Bronchial epithelial cell (primary cell): ENCODE results near the gene TTLL9. TPM values are rescaled to one million over a fixed set of nuclear protein-coding genes. Genes with fewer than 3 reads are reported as not detected.

Experiments
- DNase-seq: peaks from one replicate; pipeline ENCODE4 v3.0.0-alpha.2; 2010; ENCODE audit warnings: low read depth
- FAIRE-seq: peaks from 2 replicates; lab custom pipeline; 2011; peaks lifted over from hg19 to GRCh38; lab: Jason Lieb, UNC
- H3K27me3 ChIP-seq: 2 replicates; pipeline ENCODE4 v1.5.1; 2011; ENCODE audit warnings: low read length; ENCODE audit not compliant: control insufficient read depth, insufficient read depth
- H3K36me3 ChIP-seq: 2 replicates; pipeline ENCODE4 v1.5.1; 2011; ENCODE audit warnings: low read length; ENCODE audit not compliant: control insufficient read depth, insufficient read depth
- H3K4me3 ChIP-seq: 2 replicates; pipeline ENCODE4 v1.5.1; 2011; ENCODE audit warnings: mild to moderate bottlenecking, low read depth, low read length, control low read depth
- total RNA-seq: library from RNA; depleted of rRNA; stranded (reverse); fragments of >200 nt; gene quantifications from 2 replicates; pipeline ENCODE4 v1.2.1, GENCODE V29; 2014
- TF ChIP-seq, protein P1 (sequence below): IDR thresholded peaks from 2 replicates; pipeline ENCODE4 v1.5.1; 2011; ENCODE audit warnings: mild to moderate bottlenecking, moderate library complexity, low read length, control low read depth, inconsistent platforms; ENCODE audit not compliant: insufficient read depth, severe bottlenecking

Gene TTLL9
- total RNA-seq, 1 donor from 2014 or later: not detected

DNA sequence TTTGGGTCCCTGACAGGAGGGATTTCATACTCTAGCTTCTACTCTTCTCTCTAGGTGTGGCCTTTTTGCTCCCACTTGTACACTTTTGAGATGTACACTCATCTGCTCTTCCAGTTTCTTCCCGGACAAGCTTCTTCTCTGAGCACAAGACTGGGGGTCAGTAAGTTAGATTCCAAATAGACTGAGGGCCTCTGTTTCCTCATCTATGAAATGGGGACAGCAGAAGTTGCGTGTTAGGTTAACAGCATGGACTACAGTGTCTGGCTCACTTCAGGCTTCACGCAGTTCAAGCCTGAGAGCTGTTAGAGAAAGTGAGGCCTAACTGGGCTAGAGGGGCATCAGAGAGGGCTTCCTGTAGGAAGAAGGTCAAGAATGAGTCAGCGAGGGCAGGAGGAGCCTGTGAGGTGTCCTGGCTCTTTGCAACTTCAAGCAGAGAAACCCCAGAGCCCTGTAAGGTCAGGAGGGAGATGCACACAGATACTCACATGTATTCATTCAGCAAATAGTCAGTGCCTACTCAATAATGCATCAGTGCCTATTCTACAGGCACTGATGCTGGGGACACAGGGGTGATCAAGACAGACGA is 118.1 kb downstream of the TTLL9 start:
- peaks cover 2% of the 10 kb centered on the region for H3K27me3 ChIP-seq
- DNase-seq (no peak), FAIRE-seq (no peak)
- H3K36me3 ChIP-seq: no peaks in the 10 kb centered on the region
- TF ChIP-seq, protein P1, sequence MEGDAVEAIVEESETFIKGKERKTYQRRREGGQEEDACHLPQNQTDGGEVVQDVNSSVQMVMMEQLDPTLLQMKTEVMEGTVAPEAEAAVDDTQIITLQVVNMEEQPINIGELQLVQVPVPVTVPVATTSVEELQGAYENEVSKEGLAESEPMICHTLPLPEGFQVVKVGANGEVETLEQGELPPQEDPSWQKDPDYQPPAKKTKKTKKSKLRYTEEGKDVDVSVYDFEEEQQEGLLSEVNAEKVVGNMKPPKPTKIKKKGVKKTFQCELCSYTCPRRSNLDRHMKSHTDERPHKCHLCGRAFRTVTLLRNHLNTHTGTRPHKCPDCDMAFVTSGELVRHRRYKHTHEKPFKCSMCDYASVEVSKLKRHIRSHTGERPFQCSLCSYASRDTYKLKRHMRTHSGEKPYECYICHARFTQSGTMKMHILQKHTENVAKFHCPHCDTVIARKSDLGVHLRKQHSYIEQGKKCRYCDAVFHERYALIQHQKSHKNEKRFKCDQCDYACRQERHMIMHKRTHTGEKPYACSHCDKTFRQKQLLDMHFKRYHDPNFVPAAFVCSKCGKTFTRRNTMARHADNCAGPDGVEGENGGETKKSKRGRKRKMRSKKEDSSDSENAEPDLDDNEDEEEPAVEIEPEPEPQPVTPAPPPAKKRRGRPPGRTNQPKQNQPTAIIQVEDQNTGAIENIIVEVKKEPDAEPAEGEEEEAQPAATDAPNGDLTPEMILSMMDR: no peak
- H3K4me3 ChIP-seq: no peak overlapping the region

- DNase-seq (no peak), FAIRE-seq (peak; percentile 18)
- TF ChIP-seq, protein P1: no peak
- Histone ChIP-seq H3K36me3 (no peaks in the 10 kb centered on the region), H3K27me3 (peaks cover 5% of the 10 kb centered on the region), H3K4me3 (no peak overlapping the region)
These were observed 118.7 kb downstream of the TTLL9 start for GRCh38 chr20:31989030-31989645.

DNA sequence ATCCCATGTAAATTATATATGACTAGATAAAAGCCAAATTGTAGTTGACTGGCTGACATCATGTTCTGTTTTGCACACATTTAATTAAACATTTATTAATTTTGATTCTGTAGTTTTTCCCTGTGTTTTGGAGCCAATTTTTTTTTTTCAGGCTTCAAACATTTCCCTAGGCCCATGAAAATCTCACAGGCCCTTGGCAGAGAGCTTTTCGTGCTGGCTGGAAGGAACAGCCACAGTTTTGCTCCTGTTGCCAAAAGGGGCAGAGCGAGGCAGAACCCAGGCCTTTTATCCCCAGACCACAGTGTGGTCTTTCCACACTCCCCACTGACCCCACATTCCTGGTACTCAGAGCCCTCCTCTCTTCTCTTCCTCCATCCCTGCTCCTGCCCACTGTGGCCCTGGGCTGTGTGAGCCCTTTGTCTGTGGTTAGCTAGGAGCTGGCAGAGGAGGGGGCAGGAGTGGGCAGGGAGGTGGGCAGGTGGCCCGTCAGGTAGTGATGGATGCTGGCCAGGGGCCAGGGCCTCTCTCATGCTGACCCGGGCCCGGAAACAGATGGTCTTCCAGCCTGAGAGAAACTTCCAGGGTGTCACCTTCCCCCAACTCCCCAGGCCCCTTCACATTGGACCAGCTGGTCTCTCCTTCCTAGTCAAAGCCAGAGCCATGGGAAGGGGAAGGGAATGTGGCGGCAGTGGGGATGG is 120.4 kb downstream of the TTLL9 start:
- FAIRE-seq (no peak), DNase-seq (no peak)
- no peak overlapping the region for H3K4me3 ChIP-seq
- peaks cover 15% of the 10 kb centered on the region for H3K27me3 ChIP-seq
- TF ChIP-seq, protein P1: no peak
- H3K36me3 ChIP-seq: no peaks in the 10 kb centered on the region

- H3K36me3 ChIP-seq: no peaks in the 10 kb centered on the region
- no peak overlapping the region for H3K4me3 ChIP-seq
- peaks cover 15% of the 10 kb centered on the region for H3K27me3 ChIP-seq
- TF ChIP-seq, protein P1: no peak
- FAIRE-seq (no peak), DNase-seq (no peak)
These were observed 120.9 kb downstream of the TTLL9 start for GRCh38 chr20:31991339-31991705.

DNA sequence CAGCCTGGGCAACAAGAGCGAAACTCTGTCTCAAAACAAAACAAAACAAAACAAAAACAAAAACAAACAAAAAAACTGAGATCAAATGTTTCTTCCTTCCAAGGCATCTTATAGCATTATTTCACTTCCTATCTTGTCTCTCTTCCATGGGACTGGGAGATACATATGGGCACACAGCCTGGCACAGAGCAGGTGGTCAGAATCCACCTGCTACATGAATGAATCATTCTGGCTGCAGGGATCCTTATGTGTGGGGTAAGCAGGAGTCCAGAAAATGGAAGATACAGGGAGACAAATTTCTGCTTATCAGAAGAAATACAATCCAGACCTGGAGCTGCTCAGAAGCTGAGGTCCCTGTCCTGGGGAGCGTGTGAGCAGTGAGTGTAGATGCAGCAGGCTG is 121.7 kb downstream of the TTLL9 start:
- TF ChIP-seq, protein P1: no peak
- no peak for DNase-seq
- H3K36me3 ChIP-seq: no peaks in the 10 kb centered on the region
- H3K4me3 ChIP-seq: no peak overlapping the region
- no peak for FAIRE-seq
- H3K27me3 ChIP-seq: peaks cover 15% of the 10 kb centered on the region

Other genes starting within 250 kb of the TTLL9 start
- not detected in 2 replicates for gene COX4I2, start 232.7 kb upstream of the TTLL9 start, total RNA-seq
- 93.5 and 93.8 TPM in 2 replicates for gene BCL2L1, start 147.8 kb upstream of the TTLL9 start, total RNA-seq
- gene TPX2, start 131.3 kb upstream of the TTLL9 start, total RNA-seq: 1.3 and 1.8 TPM in 2 replicates
- not detected in 2 replicates for gene MYLK2, start 51.3 kb upstream of the TTLL9 start, total RNA-seq
- not detected in 2 replicates for gene FOXS1, start 25.0 kb upstream of the TTLL9 start, total RNA-seq
- gene DUSP15, start 107 bp upstream of the TTLL9 start, total RNA-seq: not detected in 2 replicates
- gene PDRG1, start 81.4 kb downstream of the TTLL9 start, total RNA-seq: 6.3 and 6.8 TPM in 2 replicates
- not detected in 2 replicates for gene XKR7, start 97.5 kb downstream of the TTLL9 start, total RNA-seq
- not detected in 2 replicates for gene CCM2L, start 139.8 kb downstream of the TTLL9 start, total RNA-seq
- under 0.01 and 0.13 TPM in 2 replicates for gene HCK, start 181.6 kb downstream of the TTLL9 start, total RNA-seq
- 19.0 and 22.0 TPM in 2 replicates for gene TM9SF4, start 239.1 kb downstream of the TTLL9 start, total RNA-seq